Lung (tissue), 12 donors: ENCODE data around the gene TCEAL4. TPM values are rescaled to one million over a fixed set of nuclear protein-coding genes. Genes with fewer than 3 reads are reported as not detected.

Source experiments
- ATAC-seq: fragments of 200-7000 bp; cut with Tn5 transposase; one replicate; pipeline ENCODE4 v1.9.1; 2020; ENCODE audit warnings: moderate number of reproducible peaks; ENCODE audit not compliant: insufficient read depth, low FRiP score
- DNase-seq, 3 donors: peaks; one replicate each; pipeline ENCODE4 v3.0.0-alpha.2; 2013 to 2017
- H3K27ac ChIP-seq, 2 donors: one replicate each; pipeline ENCODE4 v1.5.1; 2013; ENCODE audit warnings: mild to moderate bottlenecking in 2 of 2, moderate library complexity in 2 of 2, control low read depth in 1 of 2, inconsistent platforms in 1 of 2, low read depth in 1 of 2, low read length in 1 of 2
- H3K27me3 ChIP-seq, 3 donors: one replicate each; pipeline ENCODE4 v1.5.1; 2013; ENCODE audit warnings: low read length in 2 of 3; ENCODE audit not compliant: control insufficient read depth in 3 of 3, insufficient read depth in 3 of 3
- H3K36me3 ChIP-seq, 4 donors: one replicate each; pipeline ENCODE4 v1.5.1; 2013; ENCODE audit warnings: low read length in 4 of 4, mild to moderate bottlenecking in 1 of 4, moderate library complexity in 1 of 4; ENCODE audit not compliant: control insufficient read depth in 4 of 4, insufficient read depth in 4 of 4
- H3K4me1 ChIP-seq, 5 donors: one replicate each; pipeline ENCODE4 v1.5.1; 2013; ENCODE audit warnings: low read length in 5 of 5, mild to moderate bottlenecking in 2 of 5, moderate library complexity in 1 of 5; ENCODE audit not compliant: control insufficient read depth in 5 of 5, insufficient read depth in 5 of 5
- H3K4me3 ChIP-seq: one replicate; pipeline ENCODE4 v1.5.1; 2013; ENCODE audit warnings: mild to moderate bottlenecking, control low read depth, moderate library complexity
- H3K9ac ChIP-seq, 2 donors: one replicate each; pipeline ENCODE4 v1.5.1; 2013; ENCODE audit warnings: low read length in 2 of 2, control low read depth in 1 of 2; ENCODE audit not compliant: insufficient read depth in 1 of 2
- H3K9me3 ChIP-seq, 4 donors: one replicate each; pipeline ENCODE4 v1.5.1; 2013; ENCODE audit warnings: low read length in 3 of 4, mild to moderate bottlenecking in 1 of 4, moderate library complexity in 1 of 4; ENCODE audit not compliant: control insufficient read depth in 4 of 4, insufficient read depth in 3 of 4
- CTCF ChIP-seq: IDR thresholded peaks from 2 replicates; pipeline ENCODE4 v1.5.1; 2012; ENCODE audit warnings: mild to moderate bottlenecking; ENCODE audit errors: control extremely low read depth, extremely low read depth
- WGBS, 2 donors: extraction: QIAGEN DNeasy Blood & Tissue Kit; methylation state at CpG; one replicate each; pipeline ENCODE4 v1.1.7; 2013; 5-methylcytosine and 5-hydroxymethylcytosine counted together
- polyA plus RNA-seq, 2 donors: library from polyadenylated mRNA; stranded (reverse); fragments of 200-250 nt; gene quantifications; one replicate each; pipeline ENCODE4 v1.2.1, GENCODE V29; 2013
- total RNA-seq, 2 donors: library from RNA; depleted of rRNA in 1 of 2; stranded (reverse); fragments of >200 nt in 1 of 2; gene quantifications; one replicate each; pipeline ENCODE4 v1.2.1, GENCODE V29; 2014 to 2021
- donor health status: control.
- donor health status: control.
- donor health status: Bipolar disorder and iron deficiency.
- donor health status: healthy.
- donor health status: DM: yes; HTN: yes; CAD: no.

The TCEAL4 gene
- total and polyA plus RNA-seq, 4 donors: 35.6 to 214 (median 86.2) TPM

DNA sequence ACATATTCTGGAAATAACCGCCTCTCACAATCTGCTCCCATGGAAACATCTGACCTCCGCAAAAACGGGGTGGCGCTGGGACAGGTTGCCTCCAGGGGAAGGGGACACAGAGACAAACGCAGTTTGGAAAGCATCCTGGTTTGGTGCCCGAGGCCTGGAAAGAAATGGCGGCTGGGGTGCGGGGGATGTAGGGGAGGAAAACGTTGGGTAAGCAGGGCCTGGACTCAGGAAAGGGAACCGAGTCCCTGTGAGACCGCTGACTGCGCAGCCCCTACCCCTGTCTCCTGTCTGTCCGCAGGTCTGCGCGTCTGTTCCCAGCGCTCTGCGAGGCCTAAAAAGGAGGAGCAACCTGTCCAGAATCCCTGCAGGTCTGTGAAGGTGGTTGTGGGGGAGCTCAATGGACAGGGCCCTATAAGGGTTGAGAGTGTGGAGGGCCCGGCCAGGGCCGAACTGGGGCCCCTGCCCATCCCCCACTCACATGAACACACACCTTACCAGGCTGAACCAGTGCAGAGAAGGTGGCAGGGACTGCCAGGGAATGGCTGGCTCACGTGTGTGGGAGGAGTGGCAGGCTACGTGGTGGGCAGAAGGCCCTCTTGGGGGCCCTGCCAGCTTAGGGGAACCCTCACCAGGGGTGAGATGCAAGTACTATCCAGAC lies 23.1 kb downstream of the TCEAL4 start:
- ATAC-seq: peak; percentile 34
- Histone ChIP-seq H3K27ac (peak overlapping the region; percentile 87 to 94), H3K9ac (peak overlapping the region; percentile 17 to 26), H3K36me3 (no peaks in the 10 kb centered on the region), H3K4me3 (peak overlapping the region; percentile 77), H3K27me3 (peaks cover 0 to 18% (median 16%) of the 10 kb centered on the region in 3 donors), H3K9me3 (peaks cover 0 to 2% (median 0%) of the 10 kb centered on the region in 4 donors), H3K4me1 (peaks cover 0 to 4% (median 0%) of the 10 kb centered on the region in 5 donors)
- WGBS, 2 donors: 11 to 19% methylated on average over 16 to 21 of the region's 21 CpGs
- DNase-seq: peak in 2 of 3 donors; percentile 6 to 15
- TF ChIP-seq CTCF: no peak

DNA sequence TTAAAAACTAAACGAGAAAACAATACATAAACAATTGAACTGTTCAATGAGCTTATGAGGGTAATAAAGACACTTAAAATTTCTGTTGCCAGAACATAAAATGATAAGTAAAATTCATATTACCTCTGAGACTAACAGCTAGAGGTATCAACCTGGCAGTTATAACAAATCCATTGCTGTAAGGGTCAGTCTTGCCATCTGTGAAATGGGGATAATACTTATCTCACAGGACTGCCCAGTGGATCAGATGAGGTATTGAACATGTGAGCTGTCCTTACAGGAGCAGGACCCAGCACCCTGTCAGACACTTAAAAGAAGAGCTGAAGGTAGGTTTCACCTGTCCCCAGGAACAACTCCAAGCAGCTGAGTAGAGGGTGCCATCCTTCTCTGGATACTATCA lies 25.0 kb downstream of the TCEAL4 start:
- no peak overlapping the region for H3K27ac ChIP-seq
- peaks cover 0 to 4% (median 0%) of the 10 kb centered on the region in 5 donors for H3K4me1 ChIP-seq
- TF ChIP-seq CTCF: no peak
- no peak for ATAC-seq
- H3K4me3 ChIP-seq: no peak overlapping the region
- DNase-seq: no peak
- H3K9me3 ChIP-seq: peaks cover 0 to 2% (median 0%) of the 10 kb centered on the region in 4 donors
- H3K27me3 ChIP-seq: peaks cover 0 to 16% (median 14%) of the 10 kb centered on the region in 3 donors
- WGBS, 2 donors: 61 to 94% methylated on average over 1 of the region's 1 CpG
- H3K36me3 ChIP-seq: peaks cover 0 to 1% (median 0%) of the 10 kb centered on the region in 4 donors
- no peak overlapping the region for H3K9ac ChIP-seq

GRCh38 chrX:103613362-103613890 lies 28.1 kb downstream of the TCEAL4 start:
- no peak for TF ChIP-seq CTCF
- 32 to 78% methylated on average over 1 of the region's 1 CpG for WGBS, 2 donors

More at GRCh38 chrX:103613362-103613890, 28.1 kb downstream of the TCEAL4 start:
- no peaks in the 10 kb centered on the region for H3K9me3 ChIP-seq
- no peak for ATAC-seq
- no peak overlapping the region for H3K4me3 ChIP-seq
- H3K27me3 ChIP-seq: peaks cover 0 to 17% (median 14%) of the 10 kb centered on the region in 3 donors
- no peak overlapping the region for H3K9ac ChIP-seq
- H3K36me3 ChIP-seq: peaks cover 0 to 1% (median 0%) of the 10 kb centered on the region in 4 donors
- peaks cover 0 to 3% (median 0%) of the 10 kb centered on the region in 5 donors for H3K4me1 ChIP-seq
- no peak for DNase-seq
- H3K27ac ChIP-seq: no peak overlapping the region
